Pulmonary artery endothelial cell (primary cell): ENCODE results near the gene CCNC. TPM values are rescaled to one million over a fixed set of nuclear protein-coding genes. Genes with fewer than 3 reads are reported as not detected.
"Not testable (repeated sequence)": the region's sequence is repeated elsewhere in the genome, so short reads cannot be mapped to it uniquely, and the experiment has no call there.

Source experiments
- DNase-seq: peaks from one replicate; pipeline ENCODE4 v3.0.0-alpha.2; 2011; ENCODE audit warnings: low read depth, low spot score
- total RNA-seq: library from RNA; depleted of rRNA; stranded (reverse); fragments of >200 nt; gene quantifications from 2 replicates; pipeline ENCODE4 v1.2.3, GENCODE V29; 2014

The CCNC gene
- total RNA-seq, 1 donor from 2014 or later = 104 TPM

- DNase-seq = no peak
Measured at GRCh38 chr6:99603421-99604165, 35.1 kb upstream of the CCNC start.

- DNase-seq = no peak
Measured at GRCh38 chr6:99602520-99603420, 34.3 kb upstream of the CCNC start.

GRCh38 chr6:99594696-99595095 is 26.2 kb upstream of the CCNC start:
- not testable (repeated sequence) for DNase-seq

- DNase-seq = no peak
Measured at GRCh38 chr6:99592900-99593299, 24.4 kb upstream of the CCNC start.

- DNase-seq = no peak
Measured at GRCh38 chr6:99591673-99592364, 23.4 kb upstream of the CCNC start.

- no peak for DNase-seq
Measured at GRCh38 chr6:99590728-99591672, 22.5 kb upstream of the CCNC start.

- DNase-seq = no peak
Measured at GRCh38 chr6:99589907-99590493, 21.5 kb upstream of the CCNC start.

- no peak for DNase-seq
Measured at GRCh38 chr6:99589290-99589672, 20.8 kb upstream of the CCNC start.

GRCh38 chr6:99588618-99589289 is 20.3 kb upstream of the CCNC start:
- peak; percentile 32 for DNase-seq

- no peak for DNase-seq
Measured at GRCh38 chr6:99587792-99588191, 19.3 kb upstream of the CCNC start.

GRCh38 chr6:99579781-99580180 is 11.3 kb upstream of the CCNC start:
- no peak for DNase-seq

GRCh38 chr6:99575544-99576227 is 7.2 kb upstream of the CCNC start:
- DNase-seq = no peak

- DNase-seq = no peak
Measured at GRCh38 chr6:99573980-99574617, 5.6 kb upstream of the CCNC start.

GRCh38 chr6:99563056-99563723 is 5.3 kb downstream of the CCNC start:
- DNase-seq = no peak

- DNase-seq = no peak
Measured at GRCh38 chr6:99560668-99561067, 7.8 kb downstream of the CCNC start.

- DNase-seq = no peak
Measured at GRCh38 chr6:99559057-99559456, 9.4 kb downstream of the CCNC start.

GRCh38 chr6:99553888-99554287 is 14.6 kb downstream of the CCNC start:
- no peak for DNase-seq

- DNase-seq = no peak
Measured at GRCh38 chr6:99550046-99550748, 18.3 kb downstream of the CCNC start.
